HG03442 (cell line): Measurements from ENCODE around the gene RABL2A.
"Not testable (repeated sequence)": the region's sequence is repeated elsewhere in the genome, so short reads cannot be mapped to it uniquely, and the experiment has no call there.

Experiments
- ATAC-seq: cut with Tn5 transposase; IDR thresholded peaks from one replicate; pipeline ENCODE4 v1.9.1; 2021; ENCODE audit warnings: mild to moderate bottlenecking, moderate library complexity; ENCODE audit not compliant: unreplicated experiment

Gene RABL2A

GRCh38 chr2:113606036-113606435 lies 21.0 kb upstream of the RABL2A start:
- not testable (repeated sequence) for ATAC-seq

DNA sequence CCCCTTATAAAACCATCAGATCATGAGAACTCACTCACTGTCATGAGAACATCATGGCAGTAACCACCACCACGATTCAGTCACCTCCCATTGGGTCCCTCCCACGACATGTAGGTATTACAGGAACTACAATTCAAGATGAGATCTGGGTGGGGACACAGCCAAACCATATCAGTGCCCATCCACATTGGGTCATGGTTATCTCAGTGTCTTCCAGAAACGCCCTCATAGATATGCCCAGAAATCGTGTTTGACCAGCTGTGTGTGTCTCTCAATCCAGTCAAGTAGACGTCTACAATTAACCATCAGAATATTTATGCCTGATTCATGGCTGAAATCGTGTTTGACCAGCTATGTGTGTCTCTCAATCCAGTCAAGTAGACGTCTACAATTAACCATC lies 17.2 kb upstream of the RABL2A start:
- not testable (repeated sequence) for ATAC-seq

DNA sequence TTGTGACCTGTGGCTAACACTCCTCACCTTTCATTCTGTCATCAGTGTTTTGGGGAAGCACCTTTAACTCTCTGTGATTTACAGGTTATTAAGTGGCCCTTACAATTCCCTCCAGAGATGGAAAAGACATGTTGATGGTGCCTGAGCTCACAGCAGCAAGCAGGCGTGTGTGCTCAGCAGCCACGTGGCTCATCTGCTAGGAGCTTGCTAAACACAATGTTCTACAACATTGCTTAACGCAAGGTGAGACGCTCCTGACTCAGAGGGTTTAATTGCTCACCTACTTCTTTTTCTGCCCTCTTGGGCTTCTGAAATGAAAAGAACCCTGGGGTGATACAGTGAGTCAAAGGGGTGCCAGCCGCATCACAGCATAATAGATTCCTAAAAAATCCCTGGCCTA lies 6.1 kb upstream of the RABL2A start:
- not testable (repeated sequence) for ATAC-seq

DNA sequence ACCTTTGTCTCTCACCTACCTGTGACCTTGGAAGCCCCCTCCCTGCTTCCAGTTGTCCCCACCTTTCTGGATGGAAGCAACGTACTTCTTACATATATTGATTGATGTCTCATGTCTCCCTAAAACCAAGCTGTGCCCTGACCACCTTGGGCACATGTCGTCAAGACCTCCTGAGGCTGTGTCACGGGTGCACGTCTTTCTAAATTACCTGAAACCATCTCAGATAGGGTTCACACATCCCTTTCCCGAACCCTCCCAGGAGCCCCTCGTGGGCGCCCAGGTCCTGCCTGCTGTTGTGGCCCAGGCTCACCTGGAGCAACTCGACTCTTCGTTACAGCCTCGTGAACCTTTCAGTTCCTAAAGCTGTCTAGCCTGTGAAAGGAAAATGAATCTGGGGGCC lies 1.2 kb upstream of the RABL2A start:
- not testable (repeated sequence) for ATAC-seq

DNA sequence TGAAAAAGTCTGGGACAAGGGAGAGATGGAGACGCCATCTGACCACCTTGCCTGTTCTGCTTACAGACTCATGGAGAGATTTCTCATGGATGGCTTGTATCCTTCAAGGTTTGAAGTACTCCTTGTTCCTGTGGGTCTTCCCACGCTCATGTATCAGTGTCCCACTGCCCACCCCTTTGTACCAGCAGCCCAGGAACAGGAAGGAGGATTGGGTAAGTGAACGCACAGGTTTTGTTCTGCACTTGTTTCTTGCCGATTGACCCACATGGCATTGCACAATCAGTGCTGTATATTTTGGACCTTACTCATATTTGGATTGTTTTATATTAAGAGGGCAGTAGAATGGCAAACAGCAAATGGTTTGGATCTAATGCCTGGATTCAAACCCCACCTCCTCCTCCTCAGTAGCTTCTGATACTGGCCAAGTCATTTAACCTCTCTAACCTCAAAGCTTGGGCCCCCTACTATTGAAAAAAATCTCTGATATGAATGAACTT lies 5.8 kb downstream of the RABL2A start:
- ATAC-seq, result not testable (repeated sequence)

- ATAC-seq, result not testable (repeated sequence)
These were observed 8.3 kb downstream of the RABL2A start for GRCh38 chr2:113635358-113635757.

GRCh38 chr2:113636226-113636625 lies 9.2 kb downstream of the RABL2A start:
- ATAC-seq, result not testable (repeated sequence)

GRCh38 chr2:113638084-113638483 lies 11.0 kb downstream of the RABL2A start:
- not testable (repeated sequence) for ATAC-seq

GRCh38 chr2:113646217-113646616 lies 19.2 kb downstream of the RABL2A start:
- not testable (repeated sequence) for ATAC-seq

- not testable (repeated sequence) for ATAC-seq
These were observed 24.1 kb downstream of the RABL2A start for GRCh38 chr2:113650834-113651815.

- not testable (repeated sequence) for ATAC-seq
These were observed 25.5 kb downstream of the RABL2A start for GRCh38 chr2:113652599-113652998.

GRCh38 chr2:113656031-113656624 lies 29.1 kb downstream of the RABL2A start:
- not testable (repeated sequence) for ATAC-seq

- ATAC-seq, result not testable (repeated sequence)
These were observed 30.7 kb downstream of the RABL2A start for GRCh38 chr2:113657735-113658134.

DNA sequence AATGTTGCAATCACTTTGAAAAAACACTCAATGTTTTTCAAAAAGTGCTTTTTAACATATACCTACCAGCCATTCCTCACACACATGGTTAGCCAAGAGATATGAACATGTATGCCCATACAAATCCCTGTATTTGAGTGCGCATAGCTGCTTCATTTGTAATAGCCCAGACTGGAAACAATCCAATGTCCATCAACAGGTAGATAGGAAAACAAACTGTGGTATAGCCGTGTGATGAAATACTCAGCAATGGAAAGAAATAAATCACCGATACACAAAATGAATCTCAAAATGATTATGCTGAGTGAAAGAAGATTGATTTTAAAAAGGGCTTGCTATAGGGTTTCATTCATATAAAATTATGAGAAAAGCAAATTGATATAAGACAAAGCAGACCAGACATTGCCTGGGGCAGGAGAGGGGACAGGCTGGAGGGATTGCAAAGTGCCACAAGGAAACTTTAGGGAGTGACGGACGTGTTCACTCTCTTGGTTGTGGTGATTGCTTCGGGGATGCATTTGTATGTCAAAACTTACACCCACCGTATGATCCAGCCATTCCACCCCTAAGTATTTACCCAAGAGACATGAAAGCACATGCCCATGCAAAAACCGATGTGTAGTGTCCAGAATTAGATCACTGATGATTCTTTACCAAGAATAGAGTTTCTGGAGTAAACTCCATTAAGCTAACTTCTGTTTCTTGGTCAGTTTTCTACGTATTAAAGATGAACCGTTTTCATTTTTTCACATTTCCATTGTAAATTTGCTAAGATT lies 36.4 kb downstream of the RABL2A start:
- ATAC-seq, result not testable (repeated sequence)

DNA sequence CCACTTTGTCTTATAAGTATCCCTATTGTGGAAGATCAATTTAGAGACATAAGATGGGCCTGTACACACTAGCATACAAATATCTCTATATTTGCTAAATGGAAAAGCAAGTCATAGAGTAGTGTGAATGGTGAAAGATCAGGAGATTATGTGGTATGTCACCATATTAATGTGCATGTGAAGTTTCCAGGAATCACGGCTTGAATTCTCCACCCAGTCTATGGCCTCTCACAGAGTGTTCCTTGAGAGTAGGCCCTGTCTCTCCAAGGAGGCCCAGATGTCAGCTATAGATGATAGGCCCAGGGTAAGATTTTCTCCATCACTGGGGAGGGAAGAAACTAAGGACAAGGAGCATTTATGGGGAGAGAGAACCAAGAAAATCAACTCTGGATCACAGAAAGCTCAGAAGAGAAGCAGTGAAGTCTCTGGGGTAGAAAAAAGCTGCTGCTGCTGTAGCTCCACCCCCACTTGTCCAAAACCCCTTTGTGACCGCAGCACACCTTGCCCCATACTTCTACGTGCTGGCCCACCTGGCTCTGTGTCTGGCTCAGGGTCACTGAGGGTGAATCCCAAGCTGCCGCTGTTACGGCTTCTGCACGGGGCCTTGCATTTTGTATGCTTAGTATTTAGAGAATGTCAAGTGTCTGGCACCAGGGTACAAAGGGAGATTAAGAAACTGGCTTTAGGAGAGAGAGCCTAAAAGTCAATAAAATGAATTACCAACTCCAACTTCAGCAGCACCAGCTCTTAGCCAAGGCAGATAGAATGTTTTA lies 37.9 kb downstream of the RABL2A start:
- ATAC-seq, result not testable (repeated sequence)

GRCh38 chr2:113669013-113669412 lies 41.9 kb downstream of the RABL2A start:
- ATAC-seq, result not testable (repeated sequence)

GRCh38 chr2:113672326-113672932 lies 45.4 kb downstream of the RABL2A start:
- no peak for ATAC-seq

DNA sequence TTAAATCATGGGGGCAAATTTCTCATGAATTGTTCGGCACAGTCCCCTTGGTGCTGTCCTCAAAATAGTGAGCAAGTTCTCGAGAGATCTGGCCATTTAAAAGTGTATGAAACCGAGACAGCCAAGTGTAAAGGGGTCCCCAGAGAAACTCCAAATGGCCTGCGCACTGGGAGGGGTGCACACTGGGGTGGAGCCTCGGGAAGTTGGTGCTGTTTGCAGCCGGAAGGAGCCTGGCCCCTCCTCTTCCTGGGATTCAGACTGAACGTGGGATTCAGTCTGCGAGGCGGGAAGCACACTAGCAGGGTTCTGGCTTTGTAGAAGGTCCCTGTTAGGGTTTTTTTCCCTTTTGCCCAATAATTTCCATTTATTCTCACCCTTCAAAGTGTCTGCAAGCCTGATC lies 48.8 kb downstream of the RABL2A start:
- no peak for ATAC-seq

DNA sequence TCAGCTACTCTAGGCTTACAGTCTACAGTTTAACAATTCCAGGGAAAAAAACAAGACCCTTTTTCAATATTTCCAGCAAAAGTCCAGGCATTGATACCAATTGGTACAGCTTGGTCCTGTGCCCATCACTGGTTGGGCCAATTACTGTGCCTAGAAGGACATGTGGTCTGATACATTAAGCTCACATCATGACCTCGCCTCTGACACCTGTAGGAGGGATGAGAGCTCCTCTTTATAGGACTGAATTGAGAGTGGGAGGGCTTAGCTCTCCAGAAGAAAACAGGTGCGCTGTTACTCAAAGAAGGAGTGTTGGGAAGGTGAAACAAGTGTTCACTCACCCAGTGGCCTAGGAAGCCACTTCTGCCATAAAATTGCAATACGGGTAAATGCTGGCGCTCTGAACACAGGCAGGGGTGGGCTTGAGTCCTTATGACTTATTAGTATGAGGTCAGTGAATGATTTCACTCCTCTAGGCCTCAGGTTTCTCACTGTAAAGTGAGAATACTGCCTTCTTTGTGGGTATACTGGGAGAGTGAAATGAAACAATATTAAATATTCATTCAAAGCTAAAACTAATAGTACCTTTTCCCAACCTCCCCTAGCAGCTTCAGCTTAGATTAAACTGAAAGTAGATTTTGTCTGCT lies 49.7 kb downstream of the RABL2A start:
- ATAC-seq, result no peak
